Measurements from ENCODE around the gene SCNN1G. TPM values are rescaled to one million over a fixed set of nuclear protein-coding genes. Genes with fewer than 3 reads are reported as not detected.

SCNN1G gene
- total RNA-seq, 1 experiment from 2014 or later, result 1.3 TPM

DNA sequence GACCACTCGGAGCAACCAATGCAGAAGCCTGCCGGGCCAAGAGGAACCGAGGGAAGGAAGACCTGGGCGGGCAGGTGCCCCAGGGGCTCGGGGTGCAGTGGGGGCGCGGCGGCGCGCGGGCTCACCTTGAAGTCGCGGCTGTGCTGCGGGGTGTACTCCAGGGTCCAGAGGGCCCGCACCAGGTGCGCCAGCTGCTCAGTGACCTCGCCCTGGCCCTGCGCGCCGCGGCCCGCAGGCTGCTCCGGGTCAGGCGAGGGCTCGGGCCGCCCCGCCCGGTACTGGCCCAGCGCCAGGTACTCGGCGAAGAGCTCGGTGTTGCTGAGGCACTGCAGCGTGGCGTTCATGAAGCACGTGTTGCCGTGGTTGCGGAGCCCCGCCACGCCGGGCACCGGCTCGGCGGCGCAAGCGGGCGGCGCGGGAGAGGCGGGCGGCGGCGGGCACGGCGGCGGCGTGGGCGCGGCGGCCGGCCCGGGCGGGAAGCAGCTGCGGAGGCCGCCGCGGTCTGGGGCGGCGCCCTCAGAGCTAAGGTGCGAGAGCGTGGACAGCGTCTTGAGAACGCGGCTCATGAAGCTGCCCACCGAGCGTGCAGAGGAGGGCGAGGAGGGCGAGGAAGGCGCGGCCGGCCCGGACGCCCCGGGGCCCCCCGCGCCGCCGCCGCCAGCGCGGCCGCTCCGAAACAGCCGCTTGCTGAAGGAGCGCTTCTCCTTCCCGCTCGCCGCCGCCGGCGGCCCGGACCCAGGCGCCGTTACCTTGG, 33.9 kb upstream of the SCNN1G start (continued):
- TF ChIP-seq ZNF425 (CRISPR knock-in tag; conservative IDR thresholded peaks at IDR 0.05), result no peak
- no peak for TF ChIP-seq NFATC4 (CRISPR knock-in tag; IDR thresholded peaks at IDR 0.05)
- peak; percentile 54; the same call in 1 of the 2 replicates for TF ChIP-seq ETV6 (CRISPR knock-in tag; IDR thresholded peaks at IDR 0.05)
- TF ChIP-seq, protein P1, sequence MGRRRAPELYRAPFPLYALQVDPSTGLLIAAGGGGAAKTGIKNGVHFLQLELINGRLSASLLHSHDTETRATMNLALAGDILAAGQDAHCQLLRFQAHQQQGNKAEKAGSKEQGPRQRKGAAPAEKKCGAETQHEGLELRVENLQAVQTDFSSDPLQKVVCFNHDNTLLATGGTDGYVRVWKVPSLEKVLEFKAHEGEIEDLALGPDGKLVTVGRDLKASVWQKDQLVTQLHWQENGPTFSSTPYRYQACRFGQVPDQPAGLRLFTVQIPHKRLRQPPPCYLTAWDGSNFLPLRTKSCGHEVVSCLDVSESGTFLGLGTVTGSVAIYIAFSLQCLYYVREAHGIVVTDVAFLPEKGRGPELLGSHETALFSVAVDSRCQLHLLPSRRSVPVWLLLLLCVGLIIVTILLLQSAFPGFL (CRISPR knock-in tag; IDR thresholded peaks at IDR 0.05; ENCODE audit: borderline replicate concordance), result 0 out of 2 replicates have a peak, but pooled peaks have one; percentile 38
- no peak for TF ChIP-seq ZNF317 (CRISPR knock-in tag; IDR thresholded peaks at IDR 0.05; ENCODE audit: borderline replicate concordance, low read depth)
- no peak for TF ChIP-seq ZNF396 (CRISPR knock-in tag; IDR thresholded peaks at IDR 0.05; ENCODE audit: borderline replicate concordance)
- no peak for TF ChIP-seq ATF1 (CRISPR knock-in tag; IDR thresholded peaks at IDR 0.05)
- no peak for TF ChIP-seq RELA (CRISPR knock-in tag; IDR thresholded peaks at IDR 0.05; ENCODE audit: borderline replicate concordance)
- 0 out of 2 replicates have a peak, but pooled peaks have one; percentile 36 for TF ChIP-seq ELF4 (CRISPR knock-in tag; IDR thresholded peaks at IDR 0.05; ENCODE audit: low read depth)
- 0 out of 2 replicates have a peak, but pooled peaks have one; percentile 52 for TF ChIP-seq E2F5 (CRISPR knock-in tag; IDR thresholded peaks at IDR 0.05)
- TF ChIP-seq FOXP4 (CRISPR knock-in tag; IDR thresholded peaks at IDR 0.05), result peak; percentile 82

- H3K27ac Mint-ChIP-seq, result peak within 1 kb of the TSS; percentile 60; the same call in 1 of the 2 replicates
- peaks cover 44% of the 10 kb centered on the region for H3K4me1 Mint-ChIP-seq
- CTCF ChIA-PET, result interaction anchor here (1.0 to 1.5 kb wide), 4 partner anchors 88 to 286 kb away, joined by 3 to 8 read pairs (median 4); no protein-coding TSS in a partner anchor
- no peaks in the 10 kb centered on the region for H3K36me3 Mint-ChIP-seq
- ATAC-seq (peak; percentile 94), DNase-seq (ENCODE audit: low spot score) (peak; percentile 96)
- peaks cover 17% of the 10 kb centered on the region for H3K27me3 Mint-ChIP-seq (ENCODE audit: low read depth)
- H3K4me3 Mint-ChIP-seq, result peak within 1 kb of the TSS; percentile 92
- POLR2A ChIA-PET, result no interaction called here
- no peaks in the 10 kb centered on the region for H3K9me3 Mint-ChIP-seq
- TF ChIP-seq, protein P2, sequence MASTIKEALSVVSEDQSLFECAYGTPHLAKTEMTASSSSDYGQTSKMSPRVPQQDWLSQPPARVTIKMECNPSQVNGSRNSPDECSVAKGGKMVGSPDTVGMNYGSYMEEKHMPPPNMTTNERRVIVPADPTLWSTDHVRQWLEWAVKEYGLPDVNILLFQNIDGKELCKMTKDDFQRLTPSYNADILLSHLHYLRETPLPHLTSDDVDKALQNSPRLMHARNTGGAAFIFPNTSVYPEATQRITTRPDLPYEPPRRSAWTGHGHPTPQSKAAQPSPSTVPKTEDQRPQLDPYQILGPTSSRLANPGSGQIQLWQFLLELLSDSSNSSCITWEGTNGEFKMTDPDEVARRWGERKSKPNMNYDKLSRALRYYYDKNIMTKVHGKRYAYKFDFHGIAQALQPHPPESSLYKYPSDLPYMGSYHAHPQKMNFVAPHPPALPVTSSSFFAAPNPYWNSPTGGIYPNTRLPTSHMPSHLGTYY (CRISPR knock-in tag; IDR thresholded peaks at IDR 0.05), result no peak
- TF ChIP-seq NR2C2 (CRISPR knock-in tag; IDR thresholded peaks at IDR 0.05), result no peak
- TF ChIP-seq RELA (CRISPR knock-in tag; IDR thresholded peaks at IDR 0.05; ENCODE audit: borderline replicate concordance), result no peak
- TF ChIP-seq, protein P3, sequence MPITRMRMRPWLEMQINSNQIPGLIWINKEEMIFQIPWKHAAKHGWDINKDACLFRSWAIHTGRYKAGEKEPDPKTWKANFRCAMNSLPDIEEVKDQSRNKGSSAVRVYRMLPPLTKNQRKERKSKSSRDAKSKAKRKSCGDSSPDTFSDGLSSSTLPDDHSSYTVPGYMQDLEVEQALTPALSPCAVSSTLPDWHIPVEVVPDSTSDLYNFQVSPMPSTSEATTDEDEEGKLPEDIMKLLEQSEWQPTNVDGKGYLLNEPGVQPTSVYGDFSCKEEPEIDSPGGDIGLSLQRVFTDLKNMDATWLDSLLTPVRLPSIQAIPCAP (CRISPR knock-in tag; IDR thresholded peaks at IDR 0.05), result no peak
- TF ChIP-seq, protein P4, sequence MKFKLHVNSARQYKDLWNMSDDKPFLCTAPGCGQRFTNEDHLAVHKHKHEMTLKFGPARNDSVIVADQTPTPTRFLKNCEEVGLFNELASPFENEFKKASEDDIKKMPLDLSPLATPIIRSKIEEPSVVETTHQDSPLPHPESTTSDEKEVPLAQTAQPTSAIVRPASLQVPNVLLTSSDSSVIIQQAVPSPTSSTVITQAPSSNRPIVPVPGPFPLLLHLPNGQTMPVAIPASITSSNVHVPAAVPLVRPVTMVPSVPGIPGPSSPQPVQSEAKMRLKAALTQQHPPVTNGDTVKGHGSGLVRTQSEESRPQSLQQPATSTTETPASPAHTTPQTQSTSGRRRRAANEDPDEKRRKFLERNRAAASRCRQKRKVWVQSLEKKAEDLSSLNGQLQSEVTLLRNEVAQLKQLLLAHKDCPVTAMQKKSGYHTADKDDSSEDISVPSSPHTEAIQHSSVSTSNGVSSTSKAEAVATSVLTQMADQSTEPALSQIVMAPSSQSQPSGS (CRISPR knock-in tag; IDR thresholded peaks at IDR 0.05; ENCODE audit: borderline replicate concordance, low read depth), result no peak
- TF ChIP-seq FOXJ3 (CRISPR knock-in tag; IDR thresholded peaks at IDR 0.05; ENCODE audit: borderline replicate concordance), result no peak
- TF ChIP-seq MYBL2 (CRISPR knock-in tag; IDR thresholded peaks at IDR 0.05), result no peak
- no peak for TF ChIP-seq NFE2L1 (CRISPR knock-in tag; IDR thresholded peaks at IDR 0.05)
- TF ChIP-seq PRRX2 (CRISPR knock-in tag; IDR thresholded peaks at IDR 0.05), result 0 out of 2 replicates have a peak, but pooled peaks have one; percentile 37
- TF ChIP-seq CTCF (IDR thresholded peaks at IDR 0.05), result no peak
- peak; percentile 88 for TF ChIP-seq ETV6 (CRISPR knock-in tag; IDR thresholded peaks at IDR 0.05)
These were observed 33.1 kb upstream of the SCNN1G start, which contains the start of gene USP31 for GRCh38 chr16:23149267-23149992. USP31 (minus strand) TSS chr16:23149452; CDS start chr16:23149270, 182 bp downstream.

Data from WTC11 (cell line).